Inflammatory macrophage treated with lipopolysaccharide for 4 hours (primary cell): Measurements from ENCODE around the gene UGT1A1.

Experiments used
- DNase-seq: peaks from one replicate; pipeline ENCODE4 v3.0.0-alpha.2; 2020

The UGT1A1 gene

DNA sequence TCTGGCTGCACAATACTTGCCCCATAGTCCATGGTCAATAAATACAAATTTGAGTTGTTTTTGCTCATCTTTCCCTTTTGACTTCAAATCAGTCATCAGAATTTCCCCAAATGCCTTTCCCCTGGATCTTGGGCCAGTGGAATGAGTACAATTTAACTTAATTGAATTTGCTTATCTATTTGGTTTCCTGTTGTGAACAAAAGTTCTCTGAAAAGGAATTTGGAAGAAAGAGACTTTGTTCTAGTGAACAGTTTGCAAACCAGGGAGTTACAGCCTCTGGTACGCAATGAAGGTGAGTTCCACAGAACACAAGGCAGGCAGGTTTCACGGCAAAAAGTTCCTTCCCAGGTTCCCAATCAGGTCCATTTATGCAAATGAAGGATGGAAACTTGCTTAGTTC is 1.2 kb upstream of the UGT1A1 start:
- no peak for DNase-seq

DNA sequence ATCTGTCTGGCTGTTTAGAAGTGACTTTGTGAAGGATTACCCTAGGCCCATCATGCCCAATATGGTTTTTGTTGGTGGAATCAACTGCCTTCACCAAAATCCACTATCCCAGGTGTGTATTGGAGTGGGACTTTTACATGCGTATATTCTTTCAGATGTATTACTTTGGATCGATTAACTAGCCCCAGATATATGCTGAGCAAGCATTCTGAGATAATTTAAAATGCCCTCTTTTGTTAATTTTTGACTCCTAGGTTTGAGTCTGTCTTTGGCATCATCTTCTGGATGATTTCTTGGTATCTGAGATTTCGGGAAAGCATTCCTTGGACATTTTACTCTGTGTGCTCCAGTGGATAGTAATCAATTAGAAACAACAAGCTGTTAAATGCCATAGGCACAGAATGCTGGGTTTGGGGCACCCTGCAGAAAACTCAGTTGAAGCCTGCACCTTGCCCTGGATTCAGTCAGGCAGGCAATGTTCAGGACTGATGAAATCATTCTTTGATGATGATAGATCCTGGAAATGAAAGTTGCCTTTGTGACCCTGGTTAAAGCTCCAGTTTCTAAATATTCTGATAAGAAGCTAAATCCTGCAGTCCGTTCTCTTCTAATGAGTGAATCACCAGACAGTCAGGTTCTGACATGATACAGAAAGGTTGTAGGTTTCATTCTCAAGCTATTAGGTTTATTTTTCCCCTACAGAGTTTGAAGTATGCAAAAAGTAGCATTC is 1.1 kb downstream of the UGT1A1 start:
- no peak for DNase-seq

DNA sequence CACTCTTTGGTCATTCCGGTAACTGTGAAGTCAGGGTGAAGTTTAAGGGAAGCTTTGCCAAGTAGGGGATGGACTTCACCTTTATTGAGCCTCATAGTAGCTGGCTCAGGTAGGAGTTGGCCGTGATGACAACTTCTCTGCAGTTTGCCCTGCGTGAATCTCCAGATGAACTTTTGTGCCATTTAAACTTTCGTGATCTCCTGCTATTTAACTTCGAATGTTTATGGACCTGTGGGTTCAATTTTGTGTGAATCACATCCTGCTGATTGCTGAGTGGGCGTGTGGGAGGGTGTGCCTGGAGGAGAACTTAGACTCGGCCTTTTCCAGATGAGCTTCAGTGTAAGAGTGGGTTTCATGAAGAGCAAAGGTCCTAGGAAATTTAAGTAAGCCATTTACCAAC is 4.2 kb downstream of the UGT1A1 start:
- DNase-seq: no peak

DNA sequence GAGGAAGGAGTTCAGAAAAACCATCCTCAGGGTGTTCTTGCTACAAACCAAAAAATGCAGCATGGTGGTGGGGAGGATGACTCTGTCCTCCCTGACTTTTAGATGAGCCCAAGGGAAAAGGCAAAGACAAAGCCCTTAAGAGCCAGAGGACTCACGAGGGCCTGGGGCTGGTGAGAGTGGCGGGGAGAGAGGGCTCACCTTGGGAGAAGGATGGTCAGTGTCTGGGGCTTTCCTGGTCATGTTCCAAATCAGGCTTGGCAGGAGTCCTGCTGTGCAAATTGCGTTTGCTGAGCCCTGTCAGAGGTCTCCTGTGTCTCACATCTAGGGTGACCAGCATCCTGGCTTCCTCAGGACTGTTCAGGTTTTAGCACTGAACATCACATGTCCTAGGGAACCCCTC is 4.7 kb downstream of the UGT1A1 start:
- no peak for DNase-seq

DNA sequence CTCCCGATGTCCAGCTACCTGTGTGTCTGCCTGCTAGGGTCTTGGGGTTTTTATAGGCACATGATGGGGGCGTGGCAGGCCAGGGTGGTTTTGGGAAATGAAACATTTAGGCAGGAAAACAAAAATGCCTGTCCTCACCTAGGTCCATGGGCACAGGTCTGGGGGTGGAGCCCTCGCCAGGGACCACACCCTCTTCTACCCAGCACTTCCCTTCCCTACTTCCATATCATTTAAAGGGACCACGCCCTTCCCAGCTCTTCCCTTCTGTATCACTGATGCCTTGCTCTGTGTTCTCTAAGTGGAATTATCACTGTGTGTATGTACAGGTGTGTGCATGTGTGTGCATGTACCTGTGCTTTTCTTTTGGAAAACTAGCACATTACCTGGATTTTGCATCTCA is 6.3 kb downstream of the UGT1A1 start:
- no peak for DNase-seq

DNA sequence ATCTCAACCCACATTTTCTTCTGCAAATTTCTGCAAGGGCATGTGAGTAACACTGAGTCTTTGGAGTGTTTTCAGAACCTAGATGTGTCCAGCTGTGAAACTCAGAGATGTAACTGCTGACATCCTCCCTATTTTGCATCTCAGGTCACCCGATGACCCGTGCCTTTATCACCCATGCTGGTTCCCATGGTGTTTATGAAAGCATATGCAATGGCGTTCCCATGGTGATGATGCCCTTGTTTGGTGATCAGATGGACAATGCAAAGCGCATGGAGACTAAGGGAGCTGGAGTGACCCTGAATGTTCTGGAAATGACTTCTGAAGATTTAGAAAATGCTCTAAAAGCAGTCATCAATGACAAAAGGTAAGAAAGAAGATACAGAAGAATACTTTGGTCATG is 8.0 kb downstream of the UGT1A1 start:
- no peak for DNase-seq

DNA sequence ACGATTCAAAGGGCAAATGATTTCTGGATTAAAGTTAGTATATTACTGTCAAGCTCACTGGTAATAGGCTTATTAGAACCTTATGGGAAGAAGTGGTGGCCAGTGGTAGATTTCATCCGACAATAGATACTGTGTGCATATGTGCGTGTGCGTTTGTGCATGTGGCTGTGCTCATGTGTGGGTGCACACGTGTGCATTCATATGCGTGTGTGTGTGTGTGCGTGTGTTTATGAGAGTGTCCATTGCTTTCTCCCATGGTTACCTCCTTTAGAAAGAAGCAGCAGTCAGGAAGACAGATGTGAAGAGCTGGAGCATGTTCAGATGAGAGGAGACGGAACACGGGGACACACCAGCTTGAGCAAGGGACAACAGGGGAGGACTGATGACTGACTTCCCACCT is 9.2 kb downstream of the UGT1A1 start:
- no peak for DNase-seq

DNA sequence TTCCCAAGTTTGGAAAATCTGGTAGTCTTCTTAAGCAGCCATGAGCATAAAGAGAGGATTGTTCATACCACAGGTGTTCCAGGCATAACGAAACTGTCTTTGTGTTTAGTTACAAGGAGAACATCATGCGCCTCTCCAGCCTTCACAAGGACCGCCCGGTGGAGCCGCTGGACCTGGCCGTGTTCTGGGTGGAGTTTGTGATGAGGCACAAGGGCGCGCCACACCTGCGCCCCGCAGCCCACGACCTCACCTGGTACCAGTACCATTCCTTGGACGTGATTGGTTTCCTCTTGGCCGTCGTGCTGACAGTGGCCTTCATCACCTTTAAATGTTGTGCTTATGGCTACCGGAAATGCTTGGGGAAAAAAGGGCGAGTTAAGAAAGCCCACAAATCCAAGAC is 12.1 kb downstream of the UGT1A1 start:
- no peak for DNase-seq

DNA sequence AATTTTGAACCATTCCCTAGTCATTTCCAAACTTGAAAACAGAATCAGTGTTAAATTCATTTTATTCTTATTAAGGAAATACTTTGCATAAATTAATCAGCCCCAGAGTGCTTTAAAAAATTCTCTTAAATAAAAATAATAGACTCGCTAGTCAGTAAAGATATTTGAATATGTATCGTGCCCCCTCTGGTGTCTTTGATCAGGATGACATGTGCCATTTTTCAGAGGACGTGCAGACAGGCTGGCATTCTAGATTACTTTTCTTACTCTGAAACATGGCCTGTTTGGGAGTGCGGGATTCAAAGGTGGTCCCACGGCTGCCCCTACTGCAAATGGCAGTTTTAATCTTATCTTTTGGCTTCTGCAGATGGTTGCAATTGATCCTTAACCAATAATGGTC is 12.5 kb downstream of the UGT1A1 start:
- no peak for DNase-seq

DNA sequence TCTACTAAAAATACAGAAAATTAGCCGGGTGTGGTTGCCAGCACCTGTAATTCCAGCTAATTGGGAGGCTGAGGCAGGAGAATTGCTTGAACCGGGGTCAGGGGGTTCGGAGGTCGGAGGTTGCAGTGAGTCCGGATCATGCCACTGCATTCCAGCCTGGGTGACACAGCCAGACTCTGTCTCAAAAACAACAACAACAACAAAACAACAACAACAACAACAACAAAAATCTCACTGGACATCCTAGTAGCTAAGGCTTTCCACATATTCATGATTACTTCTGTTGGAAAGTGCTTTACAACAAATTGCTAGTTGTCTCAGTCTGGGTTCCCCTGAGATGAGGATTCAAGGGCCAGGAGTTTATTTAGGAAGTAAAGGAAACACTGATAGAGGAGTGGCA is 13.8 kb downstream of the UGT1A1 start:
- no peak for DNase-seq

DNA sequence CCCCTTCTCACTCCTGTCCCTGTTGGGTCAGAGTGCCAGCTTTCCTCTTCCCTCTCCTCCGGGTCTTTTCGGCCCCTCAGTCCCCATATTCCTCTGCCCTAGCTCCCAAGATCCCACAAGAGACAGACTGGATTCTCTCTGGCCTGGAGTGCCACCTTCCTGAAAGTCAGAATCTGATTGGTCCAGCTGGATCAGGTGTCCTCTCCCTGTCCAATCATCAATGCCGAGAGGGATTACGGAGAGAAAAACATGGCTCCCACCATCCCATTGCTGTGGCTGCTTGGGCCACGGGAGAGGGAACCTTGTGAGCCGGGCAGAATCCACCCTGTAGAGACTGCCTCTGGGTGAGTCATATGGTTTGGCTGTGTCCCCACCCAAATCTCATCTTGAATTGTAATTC is 15.3 kb downstream of the UGT1A1 start:
- no peak for DNase-seq

DNA sequence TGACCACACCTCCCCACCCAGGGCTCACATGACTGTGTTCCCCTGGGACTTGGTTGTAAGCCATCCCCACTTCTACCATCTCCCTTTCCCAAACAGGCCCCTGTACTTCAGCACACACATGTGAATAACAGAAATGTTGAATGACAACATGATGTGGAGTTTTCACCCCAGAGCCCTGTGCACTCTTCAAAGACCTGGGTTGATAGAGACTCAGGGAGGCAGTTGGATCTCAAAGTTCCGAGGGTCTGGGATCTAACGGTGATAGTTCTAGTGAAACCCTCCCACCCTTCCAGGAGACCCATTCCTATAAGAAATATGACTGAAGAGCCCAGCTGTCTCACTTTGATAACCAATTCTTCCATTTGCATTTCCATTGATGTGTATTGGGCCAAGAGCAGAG is 18.0 kb downstream of the UGT1A1 start, which contains the start of gene MROH2A:
Gene MROH2A, plus strand, starts transcription at position 301 of the 400 bp plus-strand sequence. CDS start 1,029 bp downstream, outside the sequence.
- DNase-seq: no peak

DNA sequence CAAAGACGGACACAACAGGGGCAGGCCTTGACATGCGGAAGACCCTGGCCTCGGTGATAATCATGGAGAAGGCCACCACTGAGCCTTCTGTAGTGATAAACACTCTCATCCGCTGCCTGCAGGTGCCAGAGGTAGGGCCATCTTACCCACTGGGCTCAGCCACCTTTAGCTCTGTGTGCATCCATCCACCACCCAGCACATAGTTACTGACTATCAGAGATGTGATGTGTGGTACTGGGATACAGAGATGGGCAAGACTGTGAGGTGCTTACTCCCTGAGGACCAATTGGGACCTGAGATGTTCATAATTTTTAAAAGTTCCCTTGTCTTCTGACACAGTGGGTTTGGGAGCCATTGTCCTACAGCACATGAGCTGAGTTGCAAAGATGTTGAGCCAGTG is 19.7 kb downstream of the UGT1A1 start:
- DNase-seq: no peak

DNA sequence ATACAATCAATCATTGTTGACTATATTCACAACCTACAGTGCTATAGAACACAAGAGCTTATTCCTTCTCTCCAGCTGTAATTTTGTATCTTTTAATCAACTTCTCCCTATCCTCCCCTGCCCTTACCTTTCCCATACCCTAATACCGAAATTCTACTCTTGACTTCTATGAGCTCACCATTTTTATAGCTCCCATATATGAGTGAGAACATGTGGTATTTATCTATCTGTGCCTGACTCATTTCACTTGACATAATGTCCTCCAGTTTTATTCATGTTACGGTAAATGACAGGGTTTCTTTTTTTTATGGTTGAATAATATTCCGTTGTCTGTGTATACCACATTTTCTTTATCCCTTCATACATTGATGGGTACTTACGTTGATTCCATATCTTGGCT is 20.7 kb downstream of the UGT1A1 start:
- DNase-seq: no peak

DNA sequence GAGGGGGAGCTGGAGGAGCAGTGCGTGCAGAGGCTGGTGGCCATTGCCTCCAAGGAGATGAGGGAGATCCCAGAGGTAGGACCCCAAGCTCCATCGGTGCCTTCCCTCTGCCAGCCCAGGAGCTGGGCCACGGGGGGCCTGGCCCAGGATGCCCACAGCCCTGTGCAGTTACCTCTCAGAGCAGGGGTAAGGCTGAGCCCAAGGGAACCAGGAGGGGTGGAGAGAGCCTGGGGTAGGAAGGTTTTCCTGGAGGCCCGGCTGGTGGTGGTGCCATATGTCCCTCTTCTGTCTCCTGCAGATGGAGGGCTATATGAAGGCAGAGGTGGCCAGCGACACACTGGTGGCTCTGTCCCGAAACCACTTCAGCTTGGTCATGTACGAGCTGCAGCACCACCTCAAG is 29.5 kb downstream of the UGT1A1 start:
- no peak for DNase-seq

DNA sequence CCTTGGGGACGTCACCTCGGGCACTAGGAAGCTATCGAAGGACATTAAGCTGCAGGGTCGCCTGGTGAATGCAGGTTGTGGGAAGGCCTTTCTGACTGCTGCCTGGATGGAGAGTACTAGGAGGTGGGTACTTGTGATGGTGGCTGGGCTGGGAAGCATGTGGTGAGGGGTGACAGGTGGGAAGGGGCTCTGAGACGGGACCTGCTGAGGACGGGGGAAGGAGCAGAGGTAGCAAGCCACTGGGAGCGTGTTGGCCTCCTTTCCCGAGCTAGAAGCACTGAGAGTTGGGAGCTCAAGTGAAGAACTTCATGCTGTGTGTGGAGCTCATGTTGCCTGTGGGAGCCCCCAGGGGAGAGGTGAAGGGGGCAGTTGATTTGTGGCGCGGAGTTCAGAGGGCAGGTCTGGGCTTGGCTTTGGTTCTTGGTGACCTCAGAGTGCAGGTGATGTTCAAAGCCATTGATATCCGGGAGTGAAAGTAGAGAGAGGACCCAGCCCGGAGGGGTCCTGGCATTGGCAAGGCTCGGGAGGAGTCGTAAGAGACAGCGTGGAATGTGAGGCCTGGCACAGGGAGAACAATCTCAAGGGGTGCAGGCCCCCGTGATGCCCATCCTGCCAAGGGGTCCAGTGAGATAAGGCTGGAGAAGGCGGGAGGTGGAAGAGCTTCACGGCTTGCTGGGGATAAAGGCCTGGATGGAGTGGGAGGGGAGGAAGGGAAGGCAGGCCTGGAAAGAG is 31.2 kb downstream of the UGT1A1 start:
- no peak for DNase-seq

DNA sequence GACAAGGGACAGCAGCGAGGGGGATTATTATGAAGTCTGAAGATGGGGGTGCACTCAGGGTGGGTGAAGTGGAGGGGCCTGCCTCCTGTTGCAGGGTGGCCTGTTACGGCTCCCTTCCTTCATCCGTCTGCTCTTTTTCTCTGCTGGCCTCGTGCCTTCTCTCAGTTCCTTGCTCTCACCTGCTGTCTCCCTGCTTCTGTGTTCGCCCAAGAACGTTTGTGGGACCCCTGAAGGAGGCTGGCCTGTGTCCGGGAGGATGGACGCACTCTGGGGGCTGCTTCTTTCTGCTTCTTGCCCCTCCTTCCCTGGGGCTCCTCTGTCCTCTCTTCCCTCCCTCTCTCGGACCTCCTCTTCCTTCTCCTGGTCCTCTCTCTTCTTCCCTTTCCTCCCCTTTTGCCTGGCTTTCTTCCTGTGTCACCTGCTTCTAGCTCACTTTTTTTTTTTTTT is 31.8 kb downstream of the UGT1A1 start:
- DNase-seq: no peak

DNA sequence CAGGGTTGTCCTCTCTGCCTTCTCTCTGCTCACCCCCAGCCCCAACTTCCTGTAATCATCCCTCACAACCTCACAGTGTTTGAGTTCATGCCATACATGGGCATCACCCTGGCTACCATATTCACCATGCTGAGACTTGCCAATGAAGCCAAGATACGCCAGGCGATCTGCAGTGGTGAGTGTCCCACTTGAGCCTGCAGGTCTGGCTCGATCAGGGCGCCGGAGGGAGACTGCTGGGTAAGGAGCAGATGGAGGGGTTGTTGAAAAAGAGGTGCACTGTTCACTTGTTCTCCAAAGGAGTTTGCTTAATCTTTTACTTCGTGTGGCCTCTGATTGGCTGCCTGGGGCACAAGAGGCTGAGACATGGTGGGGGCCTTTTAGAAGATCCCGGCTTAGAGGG is 32.6 kb downstream of the UGT1A1 start:
- DNase-seq: no peak

DNA sequence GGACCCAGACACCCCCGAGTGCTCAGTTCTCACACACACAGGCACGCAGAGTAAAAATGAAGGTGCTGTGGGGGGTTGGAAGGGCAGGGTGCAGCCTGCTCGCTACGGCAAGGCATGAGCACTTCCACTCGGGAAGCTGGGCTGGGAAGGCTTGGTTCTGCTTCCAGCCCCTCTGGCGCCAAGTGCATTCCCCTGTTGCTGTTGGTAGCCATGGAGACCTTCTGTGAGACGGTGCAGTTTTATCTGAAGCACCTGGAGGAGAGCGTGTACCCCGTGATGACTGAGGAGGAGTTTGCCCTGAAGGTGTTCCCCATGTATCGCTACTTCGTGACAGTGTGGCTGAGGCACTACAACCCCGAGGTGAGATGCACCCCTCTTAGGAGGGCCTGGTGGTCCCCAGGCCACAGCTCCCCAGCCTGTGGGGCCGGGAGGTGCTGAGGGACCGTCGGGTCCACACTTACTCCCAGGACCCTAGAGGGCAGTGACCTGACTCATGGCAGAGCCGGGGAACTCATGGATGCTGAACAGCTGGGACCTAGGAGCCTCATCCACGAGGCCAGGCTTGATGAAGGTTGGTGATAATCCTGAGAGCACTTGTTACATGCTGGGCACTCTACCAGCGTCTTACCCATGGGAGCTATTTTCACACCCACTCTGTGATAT is 33.5 kb downstream of the UGT1A1 start:
- no peak for DNase-seq

DNA sequence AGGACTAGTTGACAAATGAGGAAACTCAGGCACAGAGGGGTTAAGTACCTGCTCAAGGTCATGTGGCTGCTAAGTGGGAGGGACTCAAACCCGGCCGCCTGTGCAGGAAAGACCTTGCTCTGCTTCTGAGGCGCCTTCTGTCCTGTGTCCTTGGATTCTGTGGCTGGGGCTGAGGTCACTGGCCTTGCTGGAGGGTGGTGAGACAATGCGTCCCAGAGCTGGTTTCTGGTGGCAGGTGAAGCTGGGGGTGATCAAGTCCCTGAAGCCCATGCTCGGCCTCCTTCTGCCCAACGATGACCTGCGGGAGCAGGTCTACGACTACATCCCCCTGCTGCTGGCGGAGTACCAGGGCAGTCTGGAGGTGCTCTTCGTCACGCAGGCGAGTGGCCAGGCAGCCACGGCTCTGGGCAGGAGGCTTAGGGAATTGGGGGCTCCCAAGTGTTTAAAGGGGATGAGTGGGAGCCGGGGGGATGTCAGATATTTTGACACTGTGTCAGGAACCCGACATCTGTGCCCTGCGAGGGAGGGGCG is 34.1 kb downstream of the UGT1A1 start:
- DNase-seq: no peak

DNA sequence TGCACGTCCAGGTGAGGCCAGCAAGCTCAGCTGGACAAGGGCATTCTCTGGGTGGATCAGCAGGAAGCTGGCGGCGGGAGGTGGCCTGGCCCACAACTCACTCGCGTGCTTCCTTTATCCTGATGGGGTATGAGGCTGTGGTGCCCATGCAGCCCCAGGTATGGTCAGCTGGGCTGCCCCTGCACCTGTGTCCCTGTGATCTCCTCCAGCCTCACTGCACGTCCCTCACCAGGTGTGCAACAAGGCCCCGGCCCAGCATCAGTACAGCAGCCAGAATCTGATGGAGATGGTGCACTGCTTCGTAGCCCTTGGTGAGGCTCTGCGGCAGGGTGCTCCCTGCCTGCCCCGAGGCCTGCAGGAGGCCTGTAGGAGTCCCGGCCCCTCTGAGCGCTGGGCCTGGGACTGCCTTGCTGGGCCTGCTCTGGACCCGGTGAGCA is 35.7 kb downstream of the UGT1A1 start:
- DNase-seq: no peak

DNA sequence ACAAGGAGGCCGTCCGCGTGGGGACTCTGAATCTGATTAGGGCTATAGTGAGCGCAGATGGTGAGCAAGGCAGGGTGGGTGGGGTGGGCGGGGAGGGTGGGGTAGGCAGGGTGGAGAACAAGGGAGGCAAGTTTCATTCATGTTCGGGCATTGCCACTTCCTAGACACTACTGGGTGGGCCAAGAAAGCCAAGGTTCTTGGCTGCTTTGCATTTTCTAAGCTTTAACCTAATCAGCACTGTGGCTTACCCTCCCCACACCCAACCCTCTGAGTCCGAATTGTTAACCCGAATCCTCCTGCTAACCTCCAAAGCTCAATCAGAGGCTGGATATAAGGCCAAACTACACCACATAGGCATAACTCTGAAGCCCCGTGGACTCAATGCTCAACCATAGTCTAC is 36.2 kb downstream of the UGT1A1 start:
- no peak for DNase-seq

DNA sequence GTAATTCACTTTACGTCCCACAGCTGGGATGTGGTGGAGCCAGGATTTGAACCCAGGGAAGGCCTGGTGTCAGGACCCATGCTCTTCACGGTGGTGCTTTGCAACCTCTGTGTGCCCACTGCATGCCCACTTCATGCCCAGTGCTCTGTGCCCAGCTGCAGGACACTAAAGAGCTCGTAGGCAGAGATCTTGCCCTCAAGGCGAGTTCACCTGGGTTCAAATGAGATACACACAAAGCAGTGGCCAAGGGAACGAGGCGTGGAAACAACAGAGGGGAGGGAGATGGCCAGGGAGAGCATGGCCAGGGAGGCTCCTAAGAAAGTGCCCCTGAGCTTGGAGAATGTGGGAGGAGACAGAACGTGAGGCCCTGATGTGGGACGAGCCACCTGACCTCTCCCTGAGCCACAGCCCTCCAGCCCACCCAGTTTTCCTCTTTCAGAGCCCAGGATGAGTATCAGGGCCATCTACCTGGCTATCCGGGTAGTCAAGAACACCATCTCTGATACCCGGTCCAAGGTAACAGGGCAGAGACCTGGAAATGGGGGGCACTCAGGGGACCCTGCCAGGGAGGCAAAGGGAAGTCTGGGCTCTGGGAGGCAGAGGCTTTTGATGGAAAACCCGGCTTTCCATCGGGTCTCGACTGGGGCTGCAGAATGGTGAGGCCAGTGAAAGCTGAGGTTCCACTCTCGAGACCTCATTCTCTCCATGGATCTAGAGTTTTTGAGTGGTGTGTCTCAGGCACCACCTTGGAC is 38.4 kb downstream of the UGT1A1 start:
- no peak for DNase-seq
